Gastroesophageal sphincter (tissue), 4 donors: ENCODE results near the gene CADM2. TPM values are rescaled to one million over a fixed set of nuclear protein-coding genes. Genes with fewer than 3 reads are reported as not detected.

ENCODE experiments used
- ATAC-seq: fragments of 150-250 bp; one replicate; pipeline ENCODE4 v1.9.1; 2016; ENCODE audit warnings: mild to moderate bottlenecking, moderate library complexity
- H3K27ac ChIP-seq, 4 donors: fragments of 200-600 bp; sonication (generic) in 3 of 4; 1 replicate in 3 of 4; 2 replicates in 1 of 4; pipeline ENCODE4 v1.5.1; 2016 to 2019
- H3K27me3 ChIP-seq: fragments of 200-600 bp; sonication (generic); one replicate; pipeline ENCODE4 v1.5.1; 2019
- H3K36me3 ChIP-seq, 2 donors: fragments of 200-600 bp; sonication (generic); one replicate each; pipeline ENCODE4 v1.5.1; 2019; ENCODE audit warnings: control low read depth in 1 of 2
- H3K4me1 ChIP-seq, 3 donors: fragments of 200-600 bp; sonication (generic); 1 replicate in 2 of 3; 2 replicates in 1 of 3; pipeline ENCODE4 v1.5.1; 2016 to 2019; ENCODE audit warnings: control low read depth in 2 of 3
- H3K4me3 ChIP-seq, 2 donors: fragments of 200-600 bp; sonication (generic); one replicate each; pipeline ENCODE4 v1.5.1; 2019; ENCODE audit warnings: mild to moderate bottlenecking in 1 of 2, moderate library complexity in 1 of 2
- H3K9me3 ChIP-seq, 3 donors: fragments of 200-600 bp; sonication (generic); one replicate each; pipeline ENCODE4 v1.5.1; 2017 to 2019; ENCODE audit warnings: control low read depth in 2 of 3
- CTCF ChIP-seq, 4 experiments: fragments of 200-600 bp in 2 of 4; fragments of 450-650 bp in 2 of 4; sonication (generic) in 1 of 4; IDR thresholded peaks; one replicate each; pipeline ENCODE4 v1.5.1; 2017 to 2019; ENCODE audit warnings: antibody characterized with exemption in 4 of 4, mild to moderate bottlenecking in 2 of 4, moderate library complexity in 2 of 4
- EP300 ChIP-seq: sonication (generic); formaldehyde crosslinking; IDR thresholded peaks from one replicate; pipeline ENCODE4 v1.6.1; 2017; ENCODE audit warnings: antibody characterized with exemption, mild to moderate bottlenecking
- POLR2A ChIP-seq, 2 donors: fragments of 450-650 bp; IDR thresholded peaks; one replicate each; pipeline ENCODE4 v1.6.1; 2017; ENCODE audit warnings: antibody characterized with exemption in 2 of 2, mild to moderate bottlenecking in 2 of 2, moderate library complexity in 1 of 2
- POLR2AphosphoS5 ChIP-seq: sonication (generic); formaldehyde crosslinking; IDR thresholded peaks from one replicate; pipeline ENCODE4 v1.6.1; 2017; ENCODE audit warnings: antibody characterized with exemption
- WGBS, 2 donors: methylation state at CpG; one replicate each; pipeline ENCODE4 v1.1.5; 2018; ENCODE audit warnings: low coverage in 1 of 2; 5-methylcytosine and 5-hydroxymethylcytosine counted together
- total RNA-seq, 4 donors: library from RNA; depleted of rRNA; stranded (reverse); fragments of >200 nt; gene quantifications; one replicate each; pipeline ENCODE4 v1.1.0, GENCODE V29; 2016

CADM2 gene
- total RNA-seq, 4 donors from 2014 or later, result 8.2 to 10.1 (median 9.4) TPM

GRCh38 chr3:85364296-85364909, 405.6 kb downstream of the CADM2 start:
- H3K9me3 ChIP-seq, result no peaks in the 10 kb centered on the region
- 75 to 83% methylated on average over 5 of the region's 5 CpGs for WGBS, 2 donors
- H3K4me1 ChIP-seq, result no peaks in the 10 kb centered on the region
- no peak for ATAC-seq
- H3K4me3 ChIP-seq, result no peak overlapping the region
- no peak for TF ChIP-seq CTCF (IDR thresholded peaks at IDR 0.05)
- no peaks in the 10 kb centered on the region for H3K27me3 ChIP-seq
- H3K27ac ChIP-seq, result no peak overlapping the region
- H3K36me3 ChIP-seq, result no peaks in the 10 kb centered on the region

- TF ChIP-seq POLR2A (IDR thresholded peaks at IDR 0.05) (no peak), POLR2AphosphoS5 (no peak), CTCF (IDR thresholded peaks at IDR 0.05) (no peak), EP300 (no peak)
Measured at GRCh38 chr3:85370341-85370740, 411.6 kb downstream of the CADM2 start.

GRCh38 chr3:85376131-85376530, 417.3 kb downstream of the CADM2 start:
- TF ChIP-seq CTCF (IDR thresholded peaks at IDR 0.05), result no peak
- no peak for TF ChIP-seq POLR2A (IDR thresholded peaks at IDR 0.05)
- TF ChIP-seq EP300, result no peak
- no peak for TF ChIP-seq POLR2AphosphoS5
- no peak overlapping the region for H3K27ac ChIP-seq
- no peak for ATAC-seq

More at GRCh38 chr3:85370341-85370740, 411.6 kb downstream of the CADM2 start:
- no peak overlapping the region for H3K4me3 ChIP-seq
- no peaks in the 10 kb centered on the region for H3K9me3 ChIP-seq
- no peaks in the 10 kb centered on the region for H3K36me3 ChIP-seq
- WGBS, 2 donors, result 86% methylated on average over 2 to 4 of the region's 4 CpGs
- no peak for ATAC-seq
- H3K27me3 ChIP-seq, result no peaks in the 10 kb centered on the region
- no peaks in the 10 kb centered on the region for H3K4me1 ChIP-seq
- no peak overlapping the region for H3K27ac ChIP-seq

GRCh38 chr3:85377115-85377514, 418.3 kb downstream of the CADM2 start:
- no peaks in the 10 kb centered on the region for H3K9me3 ChIP-seq
- no peak overlapping the region for H3K27ac ChIP-seq
- no peaks in the 10 kb centered on the region for H3K36me3 ChIP-seq
- no peak for ATAC-seq
- no peaks in the 10 kb centered on the region for H3K27me3 ChIP-seq
- 58 to 61% methylated on average over 3 of the region's 3 CpGs for WGBS, 2 donors
- H3K4me3 ChIP-seq, result no peak overlapping the region
- H3K4me1 ChIP-seq, result no peaks in the 10 kb centered on the region
- TF ChIP-seq POLR2AphosphoS5 (no peak), EP300 (no peak), CTCF (IDR thresholded peaks at IDR 0.05) (no peak), POLR2A (IDR thresholded peaks at IDR 0.05) (no peak)

More at GRCh38 chr3:85376131-85376530, 417.3 kb downstream of the CADM2 start:
- no peaks in the 10 kb centered on the region for H3K4me1 ChIP-seq
- no peaks in the 10 kb centered on the region for H3K9me3 ChIP-seq
- H3K36me3 ChIP-seq, result no peaks in the 10 kb centered on the region
- no peak overlapping the region for H3K4me3 ChIP-seq
- H3K27me3 ChIP-seq, result no peaks in the 10 kb centered on the region

- WGBS, 2 donors, result 94 to 97% methylated on average over 7 to 13 of the region's 13 CpGs
- ATAC-seq, result no peak
- H3K4me1 ChIP-seq, result no peaks in the 10 kb centered on the region
- H3K9me3 ChIP-seq, result no peaks in the 10 kb centered on the region
- no peaks in the 10 kb centered on the region for H3K36me3 ChIP-seq
- no peaks in the 10 kb centered on the region for H3K27me3 ChIP-seq
- no peak for TF ChIP-seq POLR2AphosphoS5
- TF ChIP-seq EP300, result no peak
- no peak for TF ChIP-seq CTCF (IDR thresholded peaks at IDR 0.05)
- H3K27ac ChIP-seq, result no peak overlapping the region
- no peak overlapping the region for H3K4me3 ChIP-seq
Measured at GRCh38 chr3:85384372-85384771, 425.6 kb downstream of the CADM2 start.
